Measurements from ENCODE around the gene CACNA2D2.

Gene CACNA2D2

DNA sequence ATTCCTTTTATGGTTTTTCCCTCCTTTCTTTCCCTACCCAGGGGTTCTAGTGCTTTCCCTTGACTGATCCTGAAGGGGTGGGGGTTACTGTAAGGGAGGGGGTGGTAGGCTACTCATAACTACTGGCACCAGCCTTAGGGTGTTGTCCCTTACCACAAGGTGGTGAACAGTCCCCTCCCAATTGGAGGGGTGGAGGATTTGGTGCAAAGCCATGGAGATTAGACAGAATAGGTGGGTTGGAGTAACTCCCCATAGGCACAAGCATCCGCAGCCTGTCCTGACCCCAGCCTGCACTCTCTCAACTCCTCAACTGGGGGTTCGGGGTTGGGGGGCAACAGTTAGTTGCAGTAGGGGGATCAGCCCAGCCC lies 178.3 kb downstream of the CACNA2D2 start:
- DNase-seq (ENCODE audit: low read depth): no peak

- no peak for DNase-seq (ENCODE audit: low read depth)
Observed at GRCh38 chr3:50324351-50325112, 178.9 kb downstream of the CACNA2D2 start.

DNA sequence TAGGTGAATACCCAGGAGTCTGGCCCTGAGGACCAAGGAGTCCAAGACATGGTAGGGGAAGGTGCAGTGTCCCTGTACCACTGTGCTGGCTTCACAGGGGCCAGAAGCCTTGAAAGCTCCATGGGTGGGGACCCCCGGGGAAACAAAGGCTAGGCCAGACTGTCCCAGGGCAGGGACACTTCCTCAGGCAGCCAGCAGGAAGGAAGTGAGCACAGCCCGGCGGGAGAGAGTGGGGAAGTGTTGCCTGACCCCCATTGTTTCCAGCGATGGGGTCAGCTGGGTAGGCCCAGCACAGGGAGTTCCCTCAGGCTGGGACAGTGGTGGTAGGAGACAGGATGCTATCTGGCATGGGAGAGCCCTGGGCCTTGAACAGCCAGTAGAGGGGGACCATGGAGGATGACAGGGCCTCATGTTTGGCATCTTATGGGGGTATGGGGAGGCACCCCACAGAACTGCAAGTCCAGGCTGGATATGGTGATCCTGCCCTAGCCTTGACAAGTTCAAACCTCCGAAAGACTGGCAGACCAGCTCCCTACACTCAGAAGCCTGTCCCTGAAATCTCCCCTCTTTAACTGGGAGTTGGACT lies 179.7 kb downstream of the CACNA2D2 start:
- DNase-seq (ENCODE audit: low read depth): no peak

DNA sequence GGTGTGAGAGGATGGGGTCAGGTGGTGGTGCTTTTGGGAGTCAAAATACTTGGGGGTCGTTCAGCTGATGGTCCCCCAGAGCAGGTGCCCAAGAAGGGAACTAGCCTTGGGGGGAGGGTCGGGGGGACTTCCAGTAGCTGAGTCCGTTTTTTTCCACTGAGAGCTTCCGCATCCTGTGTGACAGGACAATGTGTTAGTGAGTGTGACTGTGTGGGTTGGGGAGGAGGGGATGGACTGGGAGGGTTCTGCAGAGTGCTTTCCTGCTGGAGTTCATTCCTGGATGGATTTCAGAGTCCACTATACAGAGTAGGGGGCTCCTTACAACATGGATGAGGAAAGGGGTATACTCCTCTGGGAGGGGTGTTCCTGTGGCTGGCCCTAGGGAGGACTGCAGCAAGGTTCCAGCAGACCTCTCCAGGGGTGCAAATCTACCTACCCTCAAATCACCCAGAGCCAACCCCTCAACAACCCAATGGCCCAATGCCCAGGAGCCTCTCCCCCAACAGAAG lies 180.3 kb downstream of the CACNA2D2 start:
- DNase-seq (ENCODE audit: low read depth): no peak

- DNase-seq (ENCODE audit: low read depth): no peak
Observed at GRCh38 chr3:50322386-50323091, 180.9 kb downstream of the CACNA2D2 start, which contains the start of gene HYAL2. HYAL2 (minus strand) TSS chr3:50322745; CDS start chr3:50320489, 2,256 bp downstream.

DNA sequence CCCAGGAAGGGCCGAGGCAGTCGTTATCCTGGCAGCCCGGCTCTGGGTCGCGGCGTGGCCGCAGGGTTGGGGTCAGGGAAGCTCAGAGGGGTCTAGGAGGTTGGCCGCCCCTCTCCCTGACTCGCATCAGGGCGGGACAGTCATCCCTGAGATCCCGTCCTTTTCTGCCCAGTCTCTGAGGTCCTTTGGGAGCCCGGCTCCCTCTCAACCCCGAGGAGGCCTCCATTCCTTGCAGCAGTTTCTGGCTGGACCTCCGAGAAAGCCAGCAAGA lies 181.4 kb downstream of the CACNA2D2 start:
- no peak for DNase-seq (ENCODE audit: low read depth)

GRCh38 chr3:50321336-50322114 lies 181.9 kb downstream of the CACNA2D2 start:
- peak; percentile 56 for DNase-seq (ENCODE audit: low read depth)

DNA sequence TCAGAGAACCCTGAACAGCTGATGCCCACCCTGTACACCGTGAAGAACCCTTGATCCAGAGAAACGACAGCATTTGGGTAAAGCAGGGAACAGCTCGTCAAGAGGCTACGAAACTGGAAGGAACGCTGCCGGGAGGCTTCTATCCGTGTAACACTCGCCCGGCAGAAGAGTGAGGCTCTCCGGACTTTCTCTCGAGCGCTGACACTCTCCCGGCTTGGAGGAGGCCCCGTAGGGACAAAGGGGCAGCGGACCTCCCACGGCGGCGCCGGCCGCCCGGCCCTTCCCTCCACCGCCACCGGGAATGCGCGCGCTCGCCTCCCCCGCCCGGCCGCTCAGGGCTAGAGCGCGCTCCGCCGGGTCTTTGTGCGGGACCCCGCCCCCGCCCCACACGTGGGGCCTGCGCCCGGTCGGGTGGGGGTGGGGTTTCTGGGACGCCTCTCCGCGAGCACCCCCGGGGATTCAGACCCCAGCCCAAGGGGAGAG lies 182.5 kb downstream of the CACNA2D2 start:
- no peak for DNase-seq (ENCODE audit: low read depth)

GRCh38 chr3:50319894-50320625 lies 183.4 kb downstream of the CACNA2D2 start:
- DNase-seq (ENCODE audit: low read depth): no peak

- DNase-seq (ENCODE audit: low read depth): no peak
Observed at GRCh38 chr3:50319181-50319893, 184.1 kb downstream of the CACNA2D2 start.

GRCh38 chr3:50318615-50319014 lies 184.8 kb downstream of the CACNA2D2 start:
- DNase-seq (ENCODE audit: low read depth): no peak

GRCh38 chr3:50318163-50318562 lies 185.3 kb downstream of the CACNA2D2 start:
- DNase-seq (ENCODE audit: low read depth): no peak

GRCh38 chr3:50317300-50317699 lies 186.1 kb downstream of the CACNA2D2 start:
- DNase-seq (ENCODE audit: low read depth): no peak

DNA sequence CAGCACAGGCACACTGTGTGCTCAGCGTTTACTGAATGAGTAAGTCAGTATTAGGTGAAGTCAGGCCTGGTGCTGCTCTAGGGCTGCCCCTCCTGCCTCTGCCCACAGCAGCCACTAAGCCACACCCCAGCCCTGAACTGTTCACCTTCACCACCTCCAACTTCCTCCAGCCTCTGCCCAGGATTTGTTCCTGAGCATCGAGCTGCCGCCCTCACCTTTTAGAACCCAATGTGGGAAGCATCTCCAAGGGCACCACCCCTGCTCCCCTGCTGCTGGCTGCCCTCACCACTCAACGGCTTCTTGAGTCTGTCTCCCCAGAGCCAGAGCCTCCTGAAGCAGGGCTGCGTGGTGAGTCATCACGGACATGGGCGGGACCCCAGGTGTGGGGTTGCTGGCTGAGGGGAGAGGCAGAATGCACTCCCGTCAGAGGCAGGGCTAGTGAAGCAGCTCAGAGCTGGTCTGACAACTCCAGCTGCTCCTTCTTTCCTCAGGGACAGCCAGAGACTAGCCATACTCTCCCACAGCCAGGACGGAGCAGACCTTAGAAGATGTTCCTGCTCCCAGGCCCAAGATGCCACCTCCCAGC lies 186.7 kb downstream of the CACNA2D2 start:
- no peak for DNase-seq (ENCODE audit: low read depth)

DNA sequence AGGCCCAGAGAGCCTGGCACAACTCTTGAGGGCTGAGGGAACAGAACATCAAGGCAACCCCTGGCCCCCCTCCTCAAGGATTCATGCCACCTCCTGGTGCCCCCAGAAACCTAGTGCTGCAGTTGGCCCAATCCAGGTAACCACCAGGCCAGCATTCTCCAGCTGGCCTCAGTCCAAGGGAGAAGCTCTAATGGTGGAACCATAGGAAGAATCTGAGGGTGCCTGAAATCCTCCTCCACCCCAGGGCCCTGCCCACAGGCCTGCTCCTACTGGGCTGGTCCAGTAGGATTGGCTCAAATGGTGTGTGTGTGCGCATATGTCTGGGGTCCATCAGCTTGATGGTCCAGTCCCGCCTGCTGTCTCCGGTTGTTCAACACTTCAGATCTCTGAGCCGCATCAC lies 188.6 kb downstream of the CACNA2D2 start:
- no peak for DNase-seq (ENCODE audit: low read depth)

DNA sequence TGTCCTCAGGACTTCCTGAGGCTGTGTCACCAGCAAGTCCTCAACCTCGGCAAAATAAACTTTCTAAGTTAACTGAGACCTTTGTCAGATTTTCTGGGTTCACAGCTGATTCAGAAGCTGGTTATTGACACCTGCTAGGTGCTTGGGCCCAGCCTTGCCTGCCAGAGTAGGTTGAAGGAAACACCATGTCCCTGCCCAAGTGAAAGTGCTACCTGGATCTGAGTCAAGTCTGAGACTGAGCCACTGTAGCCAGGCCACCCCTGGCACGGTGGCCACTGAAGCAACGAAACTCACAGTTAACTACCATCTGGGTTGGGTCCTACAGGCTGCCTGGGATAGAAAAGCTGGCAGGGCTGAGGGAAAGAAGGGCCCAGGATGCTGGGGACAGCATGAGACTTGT lies 189.1 kb downstream of the CACNA2D2 start:
- no peak for DNase-seq (ENCODE audit: low read depth)
